GM12872 (cell line): Measurements from ENCODE around the gene TTLL3.

ENCODE experiments used
- TF ChIP-seq, protein P1 (sequence below): IDR thresholded peaks from 3 replicates; pipeline ENCODE4 v1.5.1; 2011; ENCODE audit warnings: low read depth, mild to moderate bottlenecking, low read length, moderate library complexity; ENCODE audit not compliant: insufficient read depth

Gene TTLL3

DNA sequence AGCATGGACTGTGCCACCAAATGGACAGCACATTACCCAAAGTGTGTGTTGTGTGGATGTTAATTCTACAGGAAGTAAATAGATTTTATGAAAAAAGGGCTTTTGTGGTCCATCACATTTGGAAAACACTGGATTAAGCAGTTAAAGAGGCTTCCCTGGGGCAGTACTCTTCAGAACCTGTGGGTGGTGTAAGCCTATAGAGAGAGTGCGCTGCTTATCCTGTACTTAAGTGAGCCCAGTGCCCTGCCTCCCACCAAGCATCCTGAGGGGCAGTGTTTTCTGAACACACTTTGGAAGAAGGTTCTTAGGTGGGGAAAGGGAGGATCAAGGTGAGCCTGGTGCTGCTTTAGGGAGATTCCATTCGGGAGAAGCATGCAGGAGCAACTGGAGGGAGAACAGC lies 10.9 kb downstream of the TTLL3 start:
- TF ChIP-seq, protein P1, sequence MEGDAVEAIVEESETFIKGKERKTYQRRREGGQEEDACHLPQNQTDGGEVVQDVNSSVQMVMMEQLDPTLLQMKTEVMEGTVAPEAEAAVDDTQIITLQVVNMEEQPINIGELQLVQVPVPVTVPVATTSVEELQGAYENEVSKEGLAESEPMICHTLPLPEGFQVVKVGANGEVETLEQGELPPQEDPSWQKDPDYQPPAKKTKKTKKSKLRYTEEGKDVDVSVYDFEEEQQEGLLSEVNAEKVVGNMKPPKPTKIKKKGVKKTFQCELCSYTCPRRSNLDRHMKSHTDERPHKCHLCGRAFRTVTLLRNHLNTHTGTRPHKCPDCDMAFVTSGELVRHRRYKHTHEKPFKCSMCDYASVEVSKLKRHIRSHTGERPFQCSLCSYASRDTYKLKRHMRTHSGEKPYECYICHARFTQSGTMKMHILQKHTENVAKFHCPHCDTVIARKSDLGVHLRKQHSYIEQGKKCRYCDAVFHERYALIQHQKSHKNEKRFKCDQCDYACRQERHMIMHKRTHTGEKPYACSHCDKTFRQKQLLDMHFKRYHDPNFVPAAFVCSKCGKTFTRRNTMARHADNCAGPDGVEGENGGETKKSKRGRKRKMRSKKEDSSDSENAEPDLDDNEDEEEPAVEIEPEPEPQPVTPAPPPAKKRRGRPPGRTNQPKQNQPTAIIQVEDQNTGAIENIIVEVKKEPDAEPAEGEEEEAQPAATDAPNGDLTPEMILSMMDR: 0 out of 3 replicates have a peak, but pooled peaks have one; percentile 21

DNA sequence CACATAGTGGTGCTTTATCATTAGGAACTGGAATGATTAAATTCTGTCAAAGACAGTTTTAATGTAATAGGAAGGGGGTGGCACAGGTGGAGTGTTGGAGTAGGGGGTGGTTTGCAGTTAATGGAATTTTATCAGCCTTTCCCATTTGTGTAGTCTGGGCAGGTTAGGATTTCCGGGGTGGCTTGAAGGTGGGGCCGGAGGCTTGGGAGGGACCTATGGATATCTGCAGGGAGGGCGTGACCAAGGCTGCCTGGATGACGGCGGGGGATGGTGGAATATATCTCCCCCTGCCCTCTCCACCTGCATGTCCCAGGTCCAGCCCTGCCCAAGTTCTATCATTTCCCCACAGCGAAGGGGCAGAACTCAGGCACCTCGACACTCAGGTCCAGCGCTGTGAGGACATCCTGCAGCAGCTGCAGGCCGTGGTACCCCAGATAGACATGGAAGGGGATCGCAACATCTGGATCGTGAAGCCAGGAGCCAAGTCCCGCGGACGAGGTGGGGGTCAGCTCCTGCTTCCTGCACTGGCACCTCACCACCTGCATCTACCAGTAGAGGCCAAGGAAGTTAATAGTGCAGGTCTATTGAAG lies 15.5 kb downstream of the TTLL3 start:
- TF ChIP-seq, protein P1: no peak

DNA sequence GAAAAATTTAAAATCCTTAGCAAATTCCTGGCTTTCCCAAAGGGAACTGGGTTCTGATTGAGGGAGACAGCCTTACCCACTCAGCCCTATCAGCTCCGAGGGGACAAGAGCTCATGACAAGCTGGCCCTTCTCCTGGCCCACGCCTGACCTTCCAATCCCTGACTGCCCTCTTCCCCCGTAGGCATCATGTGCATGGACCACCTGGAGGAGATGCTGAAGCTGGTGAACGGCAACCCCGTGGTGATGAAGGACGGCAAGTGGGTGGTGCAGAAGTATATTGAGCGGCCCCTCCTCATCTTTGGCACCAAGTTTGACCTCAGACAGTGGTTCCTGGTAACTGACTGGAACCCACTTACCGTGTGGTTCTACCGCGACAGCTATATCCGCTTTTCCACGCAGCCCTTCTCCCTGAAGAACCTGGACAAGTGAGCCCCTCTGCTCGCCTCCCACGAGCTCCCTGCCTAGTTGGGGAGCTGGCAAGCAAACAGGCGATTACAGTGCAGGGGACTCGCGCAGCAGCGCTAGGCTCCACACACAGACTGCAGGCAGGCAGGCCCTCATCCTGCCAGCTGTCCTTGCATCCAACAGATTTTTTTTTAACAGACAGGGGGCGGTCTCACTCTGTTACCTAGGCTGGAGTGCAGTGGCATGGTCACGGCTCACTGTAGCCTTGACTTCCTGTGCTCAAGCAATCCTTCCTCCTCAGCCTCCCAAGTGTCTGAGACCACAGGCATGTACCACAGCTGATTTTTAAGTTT lies 16.9 kb downstream of the TTLL3 start:
- TF ChIP-seq, protein P1: peak; percentile 40

DNA sequence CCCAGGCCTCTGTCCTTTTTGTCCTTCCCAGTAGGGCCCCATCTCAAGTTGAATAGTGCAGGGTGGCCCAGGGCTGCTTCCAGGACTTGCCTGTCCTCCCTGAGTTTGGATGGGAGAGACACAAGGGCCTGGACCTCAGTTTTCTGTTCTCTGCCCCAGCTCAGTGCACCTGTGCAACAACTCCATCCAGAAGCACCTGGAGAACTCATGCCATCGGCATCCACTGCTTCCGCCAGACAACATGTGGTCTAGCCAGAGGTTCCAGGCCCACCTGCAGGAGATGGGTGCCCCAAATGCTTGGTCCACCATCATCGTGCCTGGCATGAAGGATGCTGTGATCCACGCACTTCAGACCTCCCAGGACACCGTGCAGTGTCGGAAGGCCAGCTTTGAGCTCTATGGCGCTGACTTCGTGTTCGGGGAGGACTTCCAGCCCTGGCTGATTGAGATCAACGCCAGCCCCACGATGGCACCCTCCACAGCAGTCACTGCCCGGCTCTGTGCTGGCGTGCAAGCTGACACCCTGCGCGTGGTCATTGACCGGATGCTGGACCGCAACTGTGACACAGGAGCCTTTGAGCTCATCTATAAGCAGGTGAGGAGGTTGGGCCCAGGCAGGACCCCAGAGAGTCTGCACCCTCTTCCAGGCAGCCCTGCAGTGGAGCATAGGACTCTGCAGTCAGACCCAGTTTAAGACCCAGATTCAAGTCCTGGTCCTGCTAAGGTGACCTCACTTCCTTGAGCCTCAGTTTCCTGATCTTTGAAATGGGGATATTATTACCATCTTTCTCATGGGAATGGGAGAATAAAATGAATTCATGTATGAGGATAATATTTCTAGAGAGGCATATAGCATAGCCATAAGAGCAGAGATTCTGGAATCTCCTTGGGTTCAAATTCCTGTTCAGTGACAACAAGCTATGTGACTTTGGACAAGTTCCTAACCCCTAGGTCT lies 19.0 kb downstream of the TTLL3 start:
- TF ChIP-seq, protein P1: no peak

DNA sequence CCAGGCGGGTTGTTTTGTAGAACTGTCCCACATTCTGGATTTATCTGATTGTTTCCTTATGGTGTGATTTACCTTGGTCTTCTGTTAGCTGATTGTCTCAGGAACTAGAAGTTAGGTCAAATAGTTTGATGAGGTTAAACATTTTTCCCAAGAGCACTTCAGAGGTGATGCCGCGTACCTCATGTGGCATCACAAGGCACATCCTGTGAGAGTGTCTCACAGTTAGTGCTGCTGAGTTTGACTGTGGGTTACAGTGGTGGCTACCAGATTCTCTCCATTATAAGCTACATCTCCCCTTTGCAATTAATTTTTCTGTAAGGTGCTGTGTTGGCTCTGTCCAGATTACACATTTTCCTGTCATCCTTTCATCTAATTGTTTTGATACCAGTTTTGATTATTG lies 21.2 kb downstream of the TTLL3 start:
- TF ChIP-seq, protein P1: no peak

DNA sequence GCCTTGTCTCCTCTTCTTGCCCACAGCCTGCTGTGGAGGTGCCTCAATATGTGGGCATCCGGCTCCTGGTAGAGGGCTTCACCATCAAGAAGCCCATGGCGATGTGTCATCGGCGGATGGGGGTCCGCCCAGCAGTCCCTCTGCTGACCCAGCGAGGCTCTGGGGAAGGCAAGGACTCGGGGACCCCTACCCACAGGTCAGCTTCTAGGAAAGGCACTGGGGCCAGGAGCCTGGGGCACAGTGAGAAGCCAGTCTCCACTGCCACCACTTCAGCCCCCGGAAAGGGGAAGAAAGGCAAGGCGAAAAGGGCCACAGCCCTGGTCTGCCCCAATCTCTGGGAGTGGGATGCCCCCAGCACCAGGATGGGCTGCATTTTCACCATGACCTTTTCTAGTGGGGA lies 23.0 kb downstream of the TTLL3 start:
- TF ChIP-seq, protein P1: no peak
